PC-9 (cell line): ENCODE results near the gene LRRC28. TPM values are rescaled to one million over a fixed set of nuclear protein-coding genes. Genes with fewer than 3 reads are reported as not detected.

ENCODE experiments used
- BruUV-seq: library from RNA; stranded (reverse); fragments of 400-500 nt; replicated peaks from 2 replicates; lab custom pipeline; 2021; lab: Mats Ljungman, UMichigan
- CTCF ChIA-PET: fragments of 300-600 bp; sonication (Branson Sonifier 250); formaldehyde crosslinking; loops from one replicate; lab custom pipeline; 2022; ENCODE audit warnings: antibody characterized with exemption; lab: Charles Lee
- POLR2A ChIA-PET: fragments of 300-600 bp; sonication (Branson Sonifier 250); formaldehyde crosslinking; loops from one replicate; lab custom pipeline; 2022; ENCODE audit warnings: antibody characterized with exemption; ENCODE audit not compliant: unreplicated experiment; lab: Charles Lee
- DNase-seq, 2 experiments: peaks; one replicate each; pipeline versions ENCODE4 v3.0.0 to v3.0.0-alpha.2; 2015 to 2022; ENCODE audit warnings: mixed read lengths in 1 of 2
- H2AFZ ChIP-seq: fragments of 200-600 bp; sonication (generic); 2 replicates; pipeline ENCODE4 v1.8.1; 2017; ENCODE audit warnings: antibody characterized with exemption
- H3F3A ChIP-seq: fragments of 200-600 bp; sonication (generic); 2 replicates; pipeline ENCODE4 v1.8.1; 2017; ENCODE audit warnings: antibody characterized with exemption, mild to moderate bottlenecking, low read depth; ENCODE audit not compliant: insufficient read depth
- H3K27ac ChIP-seq: fragments of 200-600 bp; sonication (generic); 2 replicates; pipeline ENCODE4 v1.6.1; 2016; ENCODE audit warnings: mixed run types
- H3K27me3 ChIP-seq: fragments of 200-600 bp; sonication (generic); 2 replicates; pipeline ENCODE4 v1.6.1; 2016; ENCODE audit warnings: low read depth, mixed run types; ENCODE audit not compliant: insufficient read depth
- H3K36me3 ChIP-seq: fragments of 200-600 bp; sonication (generic); 2 replicates; pipeline ENCODE4 v1.6.1; 2016; ENCODE audit warnings: low read depth, mixed run types
- H3K4me1 ChIP-seq: fragments of 200-600 bp; sonication (generic); replicated peaks from 2 replicates; pipeline ENCODE4 v1.6.1; 2016; ENCODE audit warnings: mixed run types; ENCODE audit not compliant: insufficient read depth
- H3K4me2 ChIP-seq: fragments of 200-600 bp; sonication (generic); 2 replicates; pipeline ENCODE4 v1.6.1; 2017; ENCODE audit warnings: mixed run types
- H3K4me3 ChIP-seq: fragments of 200-600 bp; sonication (generic); 2 replicates; pipeline ENCODE4 v1.6.1; 2016; ENCODE audit warnings: mixed run types
- H3K79me2 ChIP-seq: fragments of 200-600 bp; sonication (generic); 2 replicates; pipeline ENCODE4 v1.6.1; 2017; ENCODE audit warnings: low read depth, mixed run types
- H3K9me2 ChIP-seq: fragments of 200-600 bp; sonication (generic); 2 replicates; pipeline ENCODE4 v1.8.1; 2017; ENCODE audit warnings: mild to moderate bottlenecking; ENCODE audit not compliant: insufficient read depth
- H3K9me3 ChIP-seq: fragments of 200-600 bp; sonication (generic); 2 replicates; pipeline ENCODE4 v1.8.1; 2016; ENCODE audit warnings: low read depth; ENCODE audit not compliant: insufficient read depth
- H4K20me1 ChIP-seq: fragments of 200-600 bp; sonication (generic); 2 replicates; pipeline ENCODE4 v1.8.1; 2017; ENCODE audit not compliant: insufficient read depth
- EZH2 ChIP-seq: fragments of 200-600 bp; sonication (generic); IDR thresholded peaks from 2 replicates; pipeline ENCODE4 v1.8.0; 2017; ENCODE audit warnings: antibody characterized with exemption, low read depth
- intact Hi-C: fragments of 100-400 bp; cut with micrococcal nuclease; formaldehyde crosslinking; loops from one replicate; pipeline ENCODE4 v1.10.0; 2022; ENCODE audit not compliant: unreplicated experiment
- total RNA-seq: library from RNA; stranded (reverse); gene quantifications from 2 replicates; pipeline ENCODE4 v1.2.3, GENCODE V29; 2021
- TF ChIP-seq, protein P1 (sequence below): fragments of 200-600 bp; sonication (generic); conservative IDR thresholded peaks from 2 replicates; pipeline ENCODE4 v1.6.1; 2017; ENCODE audit warnings: mixed run types, antibody characterized with exemption, mild to moderate bottlenecking, moderate library complexity

The LRRC28 gene
- total RNA-seq, 1 experiment from 2014 or later, result 13.5 TPM

DNA sequence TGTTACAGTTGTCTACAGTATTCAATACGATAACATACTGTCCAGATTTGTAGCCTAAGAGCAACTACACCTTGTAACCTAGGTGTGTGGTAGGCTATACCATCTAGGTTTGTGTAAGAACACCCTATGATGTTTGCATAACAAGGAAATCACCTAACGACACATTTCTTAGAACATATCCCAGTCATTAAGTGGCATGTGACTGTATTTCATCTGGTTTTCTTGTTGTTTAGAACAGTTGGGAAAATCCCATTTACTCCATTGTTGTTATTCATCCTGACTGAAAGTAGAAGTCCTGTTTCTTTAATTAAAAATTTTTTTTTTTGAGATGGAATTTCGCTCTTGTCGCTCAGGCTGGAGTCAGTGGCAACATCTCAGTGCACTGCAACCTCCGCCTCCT lies 31.3 kb downstream of the LRRC28 start:
- no peak overlapping the region for H3K4me3 ChIP-seq
- no peak overlapping the region for H2AFZ ChIP-seq
- H3K79me2 ChIP-seq, result no peaks in the 10 kb centered on the region
- no peak for DNase-seq
- H3F3A ChIP-seq, result no peaks in the 10 kb centered on the region
- H3K36me3 ChIP-seq, result no peaks in the 10 kb centered on the region
- H3K9me2 ChIP-seq, result 0 out of 2 replicates have a peak, but pooled peaks cover 5% of the 10 kb centered on the region
- no peak overlapping the region for H3K27ac ChIP-seq
- H3K9me3 ChIP-seq, result no peaks in the 10 kb centered on the region
- POLR2A ChIA-PET, result interaction anchor here (0.6 kb wide), 1 partner anchor 172 kb away, joined by 3 read pairs; no protein-coding TSS in a partner anchor
- H3K4me1 ChIP-seq, result no peaks in the 10 kb centered on the region
- CTCF ChIA-PET, result no interaction called here
- intact Hi-C loops, result loop anchor here (10.0 kb wide), 1 partner anchor 282 kb away; the partner anchor contains the start of gene MEF2A
- no peaks in the 10 kb centered on the region for H3K27me3 ChIP-seq
- no TSS peak for BruUV-seq
- H3K4me2 ChIP-seq, result no peak overlapping the region
- TF ChIP-seq, protein P1, sequence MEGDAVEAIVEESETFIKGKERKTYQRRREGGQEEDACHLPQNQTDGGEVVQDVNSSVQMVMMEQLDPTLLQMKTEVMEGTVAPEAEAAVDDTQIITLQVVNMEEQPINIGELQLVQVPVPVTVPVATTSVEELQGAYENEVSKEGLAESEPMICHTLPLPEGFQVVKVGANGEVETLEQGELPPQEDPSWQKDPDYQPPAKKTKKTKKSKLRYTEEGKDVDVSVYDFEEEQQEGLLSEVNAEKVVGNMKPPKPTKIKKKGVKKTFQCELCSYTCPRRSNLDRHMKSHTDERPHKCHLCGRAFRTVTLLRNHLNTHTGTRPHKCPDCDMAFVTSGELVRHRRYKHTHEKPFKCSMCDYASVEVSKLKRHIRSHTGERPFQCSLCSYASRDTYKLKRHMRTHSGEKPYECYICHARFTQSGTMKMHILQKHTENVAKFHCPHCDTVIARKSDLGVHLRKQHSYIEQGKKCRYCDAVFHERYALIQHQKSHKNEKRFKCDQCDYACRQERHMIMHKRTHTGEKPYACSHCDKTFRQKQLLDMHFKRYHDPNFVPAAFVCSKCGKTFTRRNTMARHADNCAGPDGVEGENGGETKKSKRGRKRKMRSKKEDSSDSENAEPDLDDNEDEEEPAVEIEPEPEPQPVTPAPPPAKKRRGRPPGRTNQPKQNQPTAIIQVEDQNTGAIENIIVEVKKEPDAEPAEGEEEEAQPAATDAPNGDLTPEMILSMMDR, result no peak
- TF ChIP-seq EZH2, result no peak
- H4K20me1 ChIP-seq, result no peaks in the 10 kb centered on the region

DNA sequence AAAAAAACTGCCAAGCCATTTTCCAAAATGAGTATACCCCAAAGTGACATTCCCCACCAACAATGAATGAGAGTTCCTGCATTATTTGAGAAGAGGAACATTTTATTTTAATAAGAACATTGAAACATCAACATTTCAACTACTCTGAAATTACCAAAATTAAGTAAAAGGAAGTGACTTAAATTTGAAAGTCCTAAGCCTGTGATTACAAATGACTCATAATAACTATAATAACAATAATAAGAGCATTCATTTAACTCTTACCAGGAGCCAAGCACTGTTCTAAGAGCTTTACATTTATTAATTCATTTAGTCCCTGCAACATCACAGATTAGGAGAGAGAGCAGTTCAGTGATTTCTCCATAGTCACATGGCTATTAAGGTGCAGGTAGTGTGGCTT lies 32.4 kb downstream of the LRRC28 start:
- Histone ChIP-seq H3K9me3 (no peaks in the 10 kb centered on the region), H3K79me2 (no peaks in the 10 kb centered on the region), H3K4me1 (no peaks in the 10 kb centered on the region), H4K20me1 (no peaks in the 10 kb centered on the region), H2AFZ (no peak overlapping the region), H3K27ac (no peak overlapping the region), H3K27me3 (no peaks in the 10 kb centered on the region), H3K9me2 (0 out of 2 replicates have a peak, but pooled peaks cover 5% of the 10 kb centered on the region), H3F3A (no peaks in the 10 kb centered on the region), H3K4me3 (no peak overlapping the region), H3K36me3 (no peaks in the 10 kb centered on the region), H3K4me2 (no peak overlapping the region)
- DNase-seq, result no peak
- ChIA-PET POLR2A (no interaction called here), CTCF (no interaction called here)
- BruUV-seq, result no TSS peak
- no peak for TF ChIP-seq EZH2
- intact Hi-C loops, result loop anchor here (10.0 kb wide), 1 partner anchor 281 kb away; the partner anchor contains the start of gene MEF2A

DNA sequence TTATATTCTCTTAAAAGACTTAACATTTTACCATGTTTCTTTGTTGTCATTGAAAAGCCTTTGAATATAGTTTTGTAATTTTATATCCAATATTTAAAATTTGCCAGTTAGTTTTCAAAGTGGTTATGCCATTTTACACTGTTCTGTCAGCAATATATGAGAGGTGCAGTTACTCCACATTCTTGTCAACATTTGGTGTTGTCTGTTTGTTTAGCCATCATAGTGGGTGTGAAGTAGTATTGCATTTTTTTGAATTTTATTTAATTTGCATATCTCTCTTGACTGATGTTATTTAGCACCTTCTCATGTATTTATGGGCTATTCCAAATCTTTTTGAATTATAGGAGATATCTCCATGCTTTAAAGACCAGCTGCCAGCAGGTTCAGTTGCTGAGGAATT lies 40.4 kb downstream of the LRRC28 start:
- Histone ChIP-seq H3F3A (no peaks in the 10 kb centered on the region), H3K9me3 (no peaks in the 10 kb centered on the region; the same call in 1 of the 2 replicates), H3K27ac (no peak overlapping the region), H3K27me3 (no peaks in the 10 kb centered on the region), H3K4me2 (no peak overlapping the region), H2AFZ (no peak overlapping the region), H3K36me3 (peaks cover 4% of the 10 kb centered on the region; the same call in 1 of the 2 replicates), H4K20me1 (no peaks in the 10 kb centered on the region), H3K79me2 (no peaks in the 10 kb centered on the region), H3K9me2 (0 out of 2 replicates have a peak, but pooled peaks cover 5% of the 10 kb centered on the region), H3K4me3 (no peak overlapping the region), H3K4me1 (no peaks in the 10 kb centered on the region)
- ChIA-PET POLR2A (no interaction called here), CTCF (no interaction called here)
- TF ChIP-seq EZH2, result no peak
- TF ChIP-seq, protein P1, result no peak
- BruUV-seq, result no TSS peak
- intact Hi-C loops, result no loop called here
- DNase-seq, result no peak

DNA sequence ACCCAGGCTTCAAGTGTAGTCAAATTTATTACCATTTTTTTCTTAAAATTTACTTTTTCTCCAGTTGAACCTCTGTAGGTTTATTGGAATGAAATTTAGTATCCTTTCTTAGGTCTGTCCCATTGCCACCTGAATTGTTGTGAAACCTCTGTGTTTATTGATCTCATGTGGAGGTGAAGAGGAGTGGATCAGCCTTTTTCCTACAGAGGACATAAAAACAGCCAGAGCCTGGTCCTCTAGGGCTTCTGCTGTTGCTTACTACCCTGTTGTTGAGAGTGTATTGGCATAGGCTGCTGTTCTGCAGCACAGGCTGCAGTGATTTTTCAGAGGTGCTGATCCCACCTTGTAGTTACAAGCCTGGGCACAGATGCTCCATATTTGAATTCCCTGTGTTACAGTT lies 44.6 kb downstream of the LRRC28 start:
- Histone ChIP-seq H3K27me3 (no peaks in the 10 kb centered on the region), H3K4me2 (no peak overlapping the region), H3K4me3 (no peak overlapping the region), H3K36me3 (peaks cover 4% of the 10 kb centered on the region; the same call in 1 of the 2 replicates), H3K9me3 (no peaks in the 10 kb centered on the region; the same call in 1 of the 2 replicates), H3K79me2 (no peaks in the 10 kb centered on the region), H4K20me1 (no peaks in the 10 kb centered on the region), H3K27ac (no peak overlapping the region), H3F3A (no peaks in the 10 kb centered on the region), H3K9me2 (no peaks in the 10 kb centered on the region), H3K4me1 (no peaks in the 10 kb centered on the region), H2AFZ (no peak overlapping the region)
- BruUV-seq, result no TSS peak
- ChIA-PET POLR2A (no interaction called here), CTCF (no interaction called here)
- no peak for DNase-seq
- intact Hi-C loops, result no loop called here
- TF ChIP-seq, protein P1, result no peak
- TF ChIP-seq EZH2, result no peak
